HCEC 1CT (cell line): ENCODE results near the gene LRP1B.

Source experiments
- DNase-seq: peaks from one replicate; pipeline ENCODE4 v3.0.0-alpha.2; 2017

LRP1B gene

GRCh38 chr2:140274891-140275290 is 1855.9 kb downstream of the LRP1B start:
- no peak for DNase-seq

- no peak for DNase-seq
These were observed 1856.9 kb downstream of the LRP1B start for GRCh38 chr2:140273958-140274357.

- DNase-seq: no peak
These were observed 1857.4 kb downstream of the LRP1B start for GRCh38 chr2:140273408-140273807.

GRCh38 chr2:140270224-140270623 is 1860.6 kb downstream of the LRP1B start:
- no peak for DNase-seq

- no peak for DNase-seq
These were observed 1861.8 kb downstream of the LRP1B start for GRCh38 chr2:140269000-140269399.

- no peak for DNase-seq
These were observed 1867.9 kb downstream of the LRP1B start for GRCh38 chr2:140262908-140263307.

GRCh38 chr2:140257692-140258300 is 1873.0 kb downstream of the LRP1B start:
- DNase-seq: no peak

GRCh38 chr2:140256080-140256479 is 1874.7 kb downstream of the LRP1B start:
- no peak for DNase-seq

- DNase-seq: no peak
These were observed 1881.0 kb downstream of the LRP1B start for GRCh38 chr2:140249821-140250220.

- no peak for DNase-seq
These were observed 1882.2 kb downstream of the LRP1B start for GRCh38 chr2:140248623-140249022.

GRCh38 chr2:140247451-140248195 is 1883.2 kb downstream of the LRP1B start:
- peak; percentile 27 for DNase-seq

GRCh38 chr2:140246957-140247356 is 1883.9 kb downstream of the LRP1B start:
- DNase-seq: no peak

- no peak for DNase-seq
These were observed 1884.8 kb downstream of the LRP1B start for GRCh38 chr2:140246058-140246457.

- DNase-seq: no peak
These were observed 1887.9 kb downstream of the LRP1B start for GRCh38 chr2:140242889-140243288.

- no peak for DNase-seq
These were observed 1896.7 kb downstream of the LRP1B start for GRCh38 chr2:140234116-140234515.

GRCh38 chr2:140210963-140211362 is 1919.9 kb downstream of the LRP1B start:
- no peak for DNase-seq

- DNase-seq: no peak
These were observed 1925.7 kb downstream of the LRP1B start for GRCh38 chr2:140205093-140205492.

GRCh38 chr2:140203347-140203746 is 1927.5 kb downstream of the LRP1B start:
- no peak for DNase-seq

GRCh38 chr2:140201572-140201971 is 1929.2 kb downstream of the LRP1B start:
- no peak for DNase-seq

- DNase-seq: no peak
These were observed 1930.1 kb downstream of the LRP1B start for GRCh38 chr2:140200764-140201163.

- no peak for DNase-seq
These were observed 1930.5 kb downstream of the LRP1B start for GRCh38 chr2:140200307-140200706.

GRCh38 chr2:140199312-140199711 is 1931.5 kb downstream of the LRP1B start:
- no peak for DNase-seq

GRCh38 chr2:140187086-140187485 is 1943.7 kb downstream of the LRP1B start:
- no peak for DNase-seq

GRCh38 chr2:140186313-140186712 is 1944.5 kb downstream of the LRP1B start:
- DNase-seq: no peak

GRCh38 chr2:140185076-140185475 is 1945.7 kb downstream of the LRP1B start:
- DNase-seq: no peak
